Endothelial cell of umbilical vein (primary cell): ENCODE data around the gene THBS4. TPM values are rescaled to one million over a fixed set of nuclear protein-coding genes. Genes with fewer than 3 reads are reported as not detected.

Experiments used
- BruUV-seq: library from RNA; stranded (reverse); fragments of 400-500 nt; replicated peaks from 2 replicates; lab custom pipeline; 2021; lab: Mats Ljungman, UMichigan
- CTCF ChIA-PET: fragments of 300-600, 350-600 bp; sonication (Branson Sonifier 250); formaldehyde crosslinking; loops from one replicate; lab custom pipeline; 2021; ENCODE audit warnings: antibody characterized with exemption, inconsistent platforms; lab: Charles Lee
- POLR2A ChIA-PET: fragments of 300-600, 350-600 bp; sonication (Branson Sonifier 250); formaldehyde crosslinking; loops from one replicate; lab custom pipeline; 2021; ENCODE audit warnings: antibody characterized with exemption, inconsistent platforms; lab: Charles Lee
- DNase-seq: peaks from one replicate; pipeline ENCODE4 v3.0.0-alpha.2; 2011; ENCODE audit warnings: low read depth, low spot score
- FAIRE-seq: peaks from 2 replicates; lab custom pipeline; 2011; peaks lifted over from hg19 to GRCh38; lab: Jason Lieb, UNC
- H2AFZ ChIP-seq: 2 replicates; pipeline ENCODE4 v1.6.0; 2012; ENCODE audit warnings: low read depth, low read length, control low read depth, inconsistent platforms
- H3K27ac ChIP-seq: 2 replicates; pipeline ENCODE4 v1.5.1; 2011; ENCODE audit warnings: low read depth, mild to moderate bottlenecking, control low read depth, low read length, moderate library complexity; ENCODE audit not compliant: insufficient read depth
- H3K27me3 ChIP-seq, 2 experiments: 2 replicates each; pipeline versions ENCODE4 v1.6.0 to v1.6.1; 2011; ENCODE audit warnings: low read length in 2 of 2, mixed read lengths in 1 of 2; ENCODE audit not compliant: control insufficient read depth in 2 of 2, insufficient read depth in 2 of 2
- H3K36me3 ChIP-seq, 2 experiments: 2 replicates in 1 of 2; 3 replicates in 1 of 2; pipeline ENCODE4 v1.5.1; 2011; ENCODE audit warnings: low read length in 2 of 2, mild to moderate bottlenecking in 1 of 2, moderate library complexity in 1 of 2; ENCODE audit not compliant: control insufficient read depth in 2 of 2, insufficient read depth in 2 of 2; ENCODE audit errors: extremely low read depth in 1 of 2
- H3K4me1 ChIP-seq: 3 replicates; pipeline ENCODE4 v1.5.1; 2011; ENCODE audit warnings: mild to moderate bottlenecking, low read length; ENCODE audit not compliant: control insufficient read depth, insufficient read depth; ENCODE audit errors: extremely low read depth
- H3K4me2 ChIP-seq: 2 replicates; pipeline ENCODE4 v1.6.1; 2011; ENCODE audit warnings: low read length, control low read depth, mixed read lengths; ENCODE audit not compliant: insufficient read depth
- H3K4me3 ChIP-seq, 3 experiments: fragments of 200-600 bp in 1 of 3; sonication (generic), shearing (Covaris generic) in 1 of 3; replicated peaks in 1 of 3; 2 replicates each; pipeline ENCODE4 v1.5.1; 2011 to 2016; ENCODE audit warnings: control low read depth in 3 of 3, low read length in 3 of 3, mild to moderate bottlenecking in 2 of 3, inconsistent platforms in 1 of 3, low read depth in 1 of 3, moderate library complexity in 1 of 3; ENCODE audit not compliant: insufficient read depth in 1 of 3
- H3K79me2 ChIP-seq: 2 replicates; pipeline ENCODE4 v1.6.0; 2012; ENCODE audit warnings: low read length, inconsistent platforms; ENCODE audit not compliant: control insufficient read depth, insufficient read depth
- H3K9ac ChIP-seq: replicated peaks from 2 replicates; pipeline ENCODE3; 2011; ENCODE audit warnings: low read length, control low read depth; ENCODE audit not compliant: insufficient read depth; ENCODE audit errors: extremely low read depth
- H3K9me1 ChIP-seq: replicated peaks from 3 replicates; pipeline ENCODE4 v1.6.0; 2011; ENCODE audit warnings: mild to moderate bottlenecking, low read length; ENCODE audit not compliant: control insufficient read depth, insufficient read depth; ENCODE audit errors: extremely low read depth
- H3K9me3 ChIP-seq: replicated peaks from 2 replicates; pipeline ENCODE4 v1.5.1; 2012; ENCODE audit warnings: low read length, inconsistent platforms; ENCODE audit not compliant: control insufficient read depth, insufficient read depth
- H4K20me1 ChIP-seq: replicated peaks from 2 replicates; pipeline ENCODE3; 2011; ENCODE audit warnings: mild to moderate bottlenecking, low read length; ENCODE audit not compliant: control insufficient read depth, insufficient read depth; ENCODE audit errors: extremely low read depth
- CTCF ChIP-seq, 2 donors: IDR thresholded peaks; 1 replicate in 1 of 2; 2 replicates in 1 of 2; pipeline ENCODE4 v1.5.1; 2011; ENCODE audit warnings: low read length in 2 of 2, mild to moderate bottlenecking in 2 of 2, moderate library complexity in 2 of 2, control low read depth in 1 of 2, inconsistent platforms in 1 of 2, low read depth in 1 of 2; ENCODE audit not compliant: insufficient read depth in 1 of 2; ENCODE audit errors: extremely low read depth in 1 of 2
- EZH2 ChIP-seq: IDR thresholded peaks from 2 replicates; pipeline ENCODE4 v1.6.1; 2012; ENCODE audit warnings: borderline replicate concordance, low read depth, mild to moderate bottlenecking, moderate library complexity, low read length, inconsistent platforms; ENCODE audit not compliant: severe bottlenecking
- FOS ChIP-seq: IDR thresholded peaks from 2 replicates; pipeline ENCODE4 v1.6.1; 2011; ENCODE audit warnings: mild to moderate bottlenecking, low read length, moderate library complexity, borderline replicate concordance; ENCODE audit not compliant: insufficient read depth
- GATA2 ChIP-seq: IDR thresholded peaks from 2 replicates; pipeline ENCODE4 v1.7.0; 2011; ENCODE audit warnings: low read depth, mild to moderate bottlenecking, moderate library complexity, mixed read lengths, low read length; ENCODE audit not compliant: insufficient read length, insufficient read depth
- JUN ChIP-seq: IDR thresholded peaks from 2 replicates; pipeline ENCODE4 v1.6.1; 2011; ENCODE audit warnings: borderline replicate concordance, low read depth; ENCODE audit not compliant: insufficient read length, insufficient read depth
- MYC ChIP-seq: IDR thresholded peaks from one replicate; pipeline ENCODE4 v1.6.1; 2011; ENCODE audit warnings: mild to moderate bottlenecking, low read depth, low read length
- POLR2A ChIP-seq: IDR thresholded peaks from 2 replicates; pipeline ENCODE4 v1.6.1; 2012; ENCODE audit warnings: low read depth, mild to moderate bottlenecking, control low read depth, low read length
- POLR2AphosphoS5 ChIP-seq: IDR thresholded peaks from 2 replicates; pipeline ENCODE4 v1.6.1; 2012; ENCODE audit warnings: low read depth, mild to moderate bottlenecking, control low read depth, low read length, moderate library complexity; ENCODE audit not compliant: insufficient read depth
- dilution Hi-C: fragments of 300-500 bp; cut with MboI; formaldehyde crosslinking; loops from one replicate; pipeline ENCODE4 v1.15.0; 2019; ENCODE audit warnings: low sequenced_read_pairs; ENCODE audit not compliant: extremely low pct_ligation_motif_present
- intact Hi-C: fragments of 100-400 bp; cut with micrococcal nuclease; formaldehyde crosslinking; loops from one replicate; pipeline ENCODE4 v1.10.0; 2022
- polyA plus RNA-seq, 4 experiments: library from polyadenylated mRNA; depleted of rRNA in 3 of 4; stranded (reverse) in 3 of 4; unstranded in 1 of 4; fragments of >200 nt; gene quantifications; 2 replicates each; pipeline versions ENCODE4 v1.2.1 to v1.2.3, GENCODE V29; 2011 to 2012; ENCODE audit warnings: missing spikeins in 1 of 4
- total RNA-seq: library from RNA; stranded (reverse); gene quantifications from 2 replicates; pipeline ENCODE4 v1.2.3, GENCODE V29; 2021
- TF ChIP-seq, protein P1 (sequence below): IDR thresholded peaks from 2 replicates; pipeline ENCODE4 v1.6.1; 2011; ENCODE audit not compliant: insufficient read depth, insufficient read length

Gene THBS4
- total and polyA plus RNA-seq, 2 donors (not counting 3 experiments of a cell fraction or from before 2014, with no cell fraction given) = not detected

DNA sequence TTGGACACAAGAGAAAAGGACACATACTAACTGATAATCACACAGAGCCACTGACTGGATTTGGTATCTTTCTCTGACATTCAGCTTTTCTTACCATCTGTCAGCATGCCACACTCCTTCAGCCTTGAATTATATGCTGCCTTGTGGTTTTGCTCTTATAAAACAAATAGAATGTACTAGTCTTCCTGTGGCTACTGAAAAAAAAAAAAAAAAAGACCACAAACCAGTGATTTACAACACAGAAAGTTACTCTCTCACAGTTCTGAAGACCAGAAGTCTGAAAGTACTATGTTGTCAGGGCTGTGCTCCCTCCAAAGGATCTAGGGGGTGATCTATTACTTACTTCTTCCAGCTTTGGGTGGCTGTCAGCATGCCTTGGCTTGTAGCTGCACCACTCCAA lies 82.3 kb downstream of the THBS4 start:
- DNase-seq (no peak), FAIRE-seq (no peak)
- dilution Hi-C loops = no loop called here
- H3K79me2 ChIP-seq = no peaks in the 10 kb centered on the region
- ChIA-PET POLR2A (no interaction called here), CTCF (interaction anchor here (1.5 kb wide), 1 partner anchor 14 kb away, joined by 3 read pairs; no protein-coding TSS in a partner anchor)
- TF ChIP-seq POLR2A = no peak
- no peak for TF ChIP-seq JUN
- no peak for TF ChIP-seq FOS
- no peak for TF ChIP-seq GATA2
- TF ChIP-seq, protein P1, sequence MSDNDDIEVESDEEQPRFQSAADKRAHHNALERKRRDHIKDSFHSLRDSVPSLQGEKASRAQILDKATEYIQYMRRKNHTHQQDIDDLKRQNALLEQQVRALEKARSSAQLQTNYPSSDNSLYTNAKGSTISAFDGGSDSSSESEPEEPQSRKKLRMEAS = no peak
- TF ChIP-seq EZH2 = no peak
- no peak for TF ChIP-seq CTCF (IDR thresholded peaks at IDR 0.05; ENCODE audit: extremely low read depth in 1 of 2, insufficient read depth in 1 of 2, low read depth in 1 of 2, low read length in 2 of 2)
- TF ChIP-seq MYC = no peak
- no peak for TF ChIP-seq POLR2AphosphoS5
- H3K9ac ChIP-seq = no peak overlapping the region
- H3K27ac ChIP-seq = no peak overlapping the region
- H3K36me3 ChIP-seq = no peaks in the 10 kb centered on the region
- H3K4me3 ChIP-seq = no peak overlapping the region
- H3K27me3 ChIP-seq = no peaks in the 10 kb centered on the region
- intact Hi-C loops = no loop called here
- BruUV-seq = no TSS peak
- H3K9me1 ChIP-seq = no peaks in the 10 kb centered on the region
- no peak overlapping the region for H3K4me2 ChIP-seq
- H3K4me1 ChIP-seq = no peaks in the 10 kb centered on the region
- H4K20me1 ChIP-seq = no peaks in the 10 kb centered on the region
- H3K9me3 ChIP-seq = no peaks in the 10 kb centered on the region
- H2AFZ ChIP-seq = no peak overlapping the region
